GM19372 (cell line): ENCODE data around the gene AMBRA1.
A peak's percentile ranks its signal among the peaks of the same experiment; 100 is the strongest.

Experiments used
- ATAC-seq: cut with Tn5 transposase; IDR thresholded peaks from one replicate; pipeline ENCODE4 v1.9.1; 2021; ENCODE audit warnings: mild to moderate bottlenecking, low read depth, moderate library complexity; ENCODE audit not compliant: unreplicated experiment

Gene AMBRA1

DNA sequence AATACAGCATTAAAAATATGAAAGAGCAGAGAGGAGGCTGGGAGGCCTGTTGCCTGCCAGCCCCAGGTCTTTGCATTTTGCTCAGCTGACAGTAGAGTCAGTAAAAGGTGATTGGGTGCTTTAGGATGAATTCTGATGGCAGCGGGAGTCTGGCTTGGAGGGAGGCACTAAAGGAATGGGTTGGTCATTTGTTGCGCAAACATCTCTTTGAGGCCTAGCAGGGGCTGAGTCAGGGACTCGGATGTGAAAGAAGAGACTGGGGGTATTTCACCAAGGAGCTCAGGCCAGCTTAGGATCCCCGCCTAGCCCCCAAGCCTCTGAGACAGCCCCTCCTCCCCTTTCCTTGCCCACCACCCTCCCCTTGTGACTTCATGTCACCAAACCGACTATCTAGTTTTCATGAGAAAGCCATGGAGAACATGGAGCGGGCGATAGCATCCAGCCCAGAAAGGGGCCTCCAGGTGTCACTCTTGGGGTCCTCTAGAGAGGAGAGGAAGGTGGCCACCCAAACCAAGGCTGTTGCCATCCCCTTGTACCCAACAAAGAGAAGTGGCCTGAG lies 236.8 kb downstream of the AMBRA1 start:
- ATAC-seq = no peak

DNA sequence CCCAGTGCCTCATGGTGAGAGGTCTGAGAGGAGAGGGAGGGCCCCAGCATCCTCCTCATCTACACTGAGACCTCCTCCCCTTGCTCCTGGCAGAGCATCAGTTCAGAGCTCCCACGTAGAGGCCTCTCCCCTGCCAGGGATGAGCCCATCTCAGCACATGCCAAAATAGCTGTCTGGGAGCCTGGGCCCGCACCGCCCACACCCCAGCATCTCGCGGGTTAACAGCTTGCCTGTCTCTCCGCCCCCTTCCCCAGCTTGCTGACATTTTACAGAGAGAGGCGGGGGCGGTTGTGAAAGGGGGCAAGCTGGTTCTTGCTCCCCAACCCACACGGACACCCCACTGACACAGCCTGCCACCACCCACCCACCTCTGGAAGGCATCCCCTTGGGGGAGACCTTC lies 240.1 kb downstream of the AMBRA1 start:
- ATAC-seq = no peak

DNA sequence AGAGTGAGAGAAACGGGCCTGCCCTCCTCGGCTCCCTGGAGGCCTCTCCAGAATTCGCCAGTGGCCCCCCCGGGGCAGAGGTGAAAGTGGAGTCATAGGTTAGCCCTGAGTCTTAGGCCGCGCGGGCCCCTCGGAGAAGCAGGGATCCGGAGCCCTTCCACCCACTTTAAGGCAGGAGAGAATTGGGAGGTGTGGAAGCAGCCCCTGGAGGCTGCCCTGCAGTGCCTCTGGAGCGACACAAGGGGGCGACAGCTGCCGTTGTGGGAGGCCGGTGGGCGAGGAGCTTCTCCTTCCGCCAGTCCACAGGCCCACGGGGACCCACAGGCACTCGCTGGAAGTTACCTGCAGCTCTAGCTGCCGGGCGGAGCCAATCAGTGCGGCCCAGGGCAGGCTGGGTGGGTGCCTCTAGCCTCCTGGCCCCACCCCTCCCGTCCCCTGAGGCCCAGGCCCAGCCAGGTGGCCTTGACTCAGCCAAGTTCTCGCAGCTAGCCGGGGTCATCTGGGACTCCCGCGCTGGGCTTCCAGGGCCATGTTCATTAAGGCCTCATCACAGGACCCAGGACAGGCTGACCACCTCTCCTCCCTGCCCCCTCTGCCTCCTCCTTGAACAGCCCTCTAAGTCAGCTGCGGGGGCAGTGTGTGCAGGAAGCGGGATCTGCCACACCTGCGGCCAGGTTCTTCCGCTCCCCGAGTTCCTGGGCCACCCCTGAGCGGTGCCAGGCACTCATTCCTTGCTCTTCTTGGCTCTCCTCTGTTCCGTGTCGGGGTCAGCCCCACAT lies 241.6 kb downstream of the AMBRA1 start:
- no peak for ATAC-seq

DNA sequence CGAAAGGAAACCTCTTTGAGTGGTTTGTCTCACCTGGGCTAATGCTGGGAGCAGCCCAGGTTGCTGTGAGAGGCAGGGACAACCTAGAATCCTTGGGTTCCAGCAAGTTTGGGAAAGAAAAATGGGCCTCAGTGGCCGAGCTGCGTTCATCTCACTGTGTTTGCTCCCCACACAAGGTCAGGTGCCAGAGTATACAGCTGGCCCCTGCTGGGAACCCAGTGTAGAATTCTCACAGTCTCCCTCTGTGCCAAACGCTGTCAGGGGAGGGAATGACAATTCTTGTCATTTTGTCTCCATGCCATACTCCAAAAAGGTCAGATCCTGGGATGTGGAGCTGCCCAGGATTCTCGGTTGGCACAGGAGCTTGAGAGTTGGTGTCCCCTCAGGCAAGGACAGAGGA lies 242.2 kb downstream of the AMBRA1 start:
- no peak for ATAC-seq

DNA sequence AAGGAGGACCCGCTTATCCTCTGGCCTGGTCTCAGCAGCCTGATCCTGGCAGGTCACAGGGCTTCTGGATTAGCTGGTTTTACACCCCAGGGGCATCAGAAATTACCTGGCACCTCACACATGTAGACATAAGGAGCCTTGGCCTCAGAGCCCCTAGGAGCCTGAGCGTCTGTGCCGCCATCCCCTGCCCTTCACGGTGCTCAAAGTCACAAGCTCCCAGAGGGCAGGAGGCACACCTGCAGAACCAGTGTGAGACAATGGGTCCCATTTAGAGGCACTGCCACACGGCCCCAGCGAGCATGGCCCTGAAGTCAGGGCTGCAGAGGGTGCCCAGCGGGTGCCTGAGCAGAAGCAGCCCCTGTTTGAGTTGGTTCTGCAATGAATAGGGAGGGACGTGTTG lies 242.7 kb downstream of the AMBRA1 start:
- ATAC-seq = no peak

DNA sequence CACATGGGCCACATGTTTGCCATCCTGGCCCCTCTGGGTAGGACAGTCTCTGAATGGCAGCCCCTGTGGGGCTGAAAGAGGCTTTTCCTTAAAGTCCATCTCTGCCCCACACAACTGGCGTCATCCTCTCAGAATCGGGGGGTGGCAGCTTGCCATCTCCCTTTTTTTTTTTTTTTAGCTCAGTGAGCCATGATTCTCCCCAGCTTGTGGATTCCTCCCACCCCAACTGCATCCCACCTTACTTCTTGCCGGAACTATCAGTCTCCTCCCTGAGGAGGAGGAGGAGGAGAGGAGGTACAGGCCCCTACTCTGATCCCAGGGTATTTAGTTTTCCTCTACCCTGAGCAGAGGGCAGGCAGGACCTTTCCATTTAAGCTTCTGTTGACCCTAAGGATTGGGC lies 243.1 kb downstream of the AMBRA1 start:
- no peak for ATAC-seq

DNA sequence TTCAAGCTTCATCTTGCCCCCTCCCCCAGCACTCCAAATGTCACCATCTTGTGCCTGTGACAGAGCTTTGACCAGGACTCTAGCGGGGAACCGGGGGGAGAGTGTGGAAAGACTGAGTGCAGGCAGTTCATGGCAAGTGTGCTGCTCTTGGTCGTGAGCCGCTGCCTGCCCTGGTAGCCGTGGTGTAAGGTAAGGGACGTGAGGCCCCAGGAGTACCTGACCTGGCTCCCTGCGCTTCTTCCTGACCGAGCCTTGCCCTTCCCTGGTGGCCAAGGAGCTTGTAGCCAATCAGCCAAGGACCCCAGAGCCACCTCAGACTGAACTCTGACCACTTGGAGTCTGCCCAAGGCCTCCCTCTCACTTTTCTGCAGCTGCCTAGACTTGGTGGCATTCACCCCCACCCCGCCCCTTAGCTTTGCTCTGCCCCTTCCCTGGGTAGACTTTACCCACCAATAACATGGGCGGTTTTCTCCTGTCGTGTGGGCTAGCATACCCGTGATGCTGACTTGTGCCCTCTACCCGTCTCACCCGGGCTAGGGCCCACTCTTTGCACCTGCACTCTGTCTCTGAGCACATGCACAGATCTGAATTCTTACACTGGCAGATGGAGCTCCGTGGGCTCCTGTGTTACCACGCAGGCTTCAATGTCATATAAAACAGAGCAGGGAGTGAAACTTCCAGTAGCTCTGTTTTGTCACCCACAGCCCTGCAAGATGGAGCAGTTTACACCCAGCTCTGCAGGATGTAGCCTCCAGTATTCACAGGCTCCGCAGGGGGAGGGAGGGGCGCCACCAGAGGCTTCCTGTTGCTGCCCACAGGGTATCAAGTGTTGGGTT lies 245.0 kb downstream of the AMBRA1 start:
- no peak for ATAC-seq

DNA sequence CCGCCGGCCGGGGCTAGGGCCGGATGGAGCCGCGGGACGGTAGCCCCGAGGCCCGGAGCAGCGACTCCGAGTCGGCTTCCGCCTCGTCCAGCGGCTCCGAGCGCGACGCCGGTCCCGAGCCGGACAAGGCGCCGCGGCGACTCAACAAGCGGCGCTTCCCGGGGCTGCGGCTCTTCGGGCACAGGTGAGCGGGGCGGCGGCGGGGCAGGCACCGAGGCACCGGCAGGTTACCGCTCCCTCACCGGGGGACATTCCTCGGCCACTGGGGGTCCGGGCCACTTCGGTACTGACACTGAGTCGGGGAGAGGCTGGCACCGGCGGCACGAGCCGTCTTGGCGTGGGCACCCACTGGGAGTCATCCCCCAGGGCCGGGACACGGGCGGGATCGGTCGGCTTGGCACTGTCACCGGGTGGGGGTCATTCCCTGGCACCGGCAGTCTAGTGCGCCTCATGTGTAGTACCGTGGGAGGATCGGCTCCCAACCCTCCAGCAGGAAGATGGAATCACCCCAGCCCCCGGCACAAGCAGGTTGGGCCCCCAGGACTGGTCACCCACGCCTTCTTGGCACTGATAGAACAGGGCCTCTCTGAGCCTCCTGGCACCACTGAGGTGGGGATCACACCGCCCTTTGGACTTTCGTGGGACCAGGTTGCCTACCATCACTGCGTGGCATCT lies 246.0 kb downstream of the AMBRA1 start:
- ATAC-seq = peak; percentile 7

DNA sequence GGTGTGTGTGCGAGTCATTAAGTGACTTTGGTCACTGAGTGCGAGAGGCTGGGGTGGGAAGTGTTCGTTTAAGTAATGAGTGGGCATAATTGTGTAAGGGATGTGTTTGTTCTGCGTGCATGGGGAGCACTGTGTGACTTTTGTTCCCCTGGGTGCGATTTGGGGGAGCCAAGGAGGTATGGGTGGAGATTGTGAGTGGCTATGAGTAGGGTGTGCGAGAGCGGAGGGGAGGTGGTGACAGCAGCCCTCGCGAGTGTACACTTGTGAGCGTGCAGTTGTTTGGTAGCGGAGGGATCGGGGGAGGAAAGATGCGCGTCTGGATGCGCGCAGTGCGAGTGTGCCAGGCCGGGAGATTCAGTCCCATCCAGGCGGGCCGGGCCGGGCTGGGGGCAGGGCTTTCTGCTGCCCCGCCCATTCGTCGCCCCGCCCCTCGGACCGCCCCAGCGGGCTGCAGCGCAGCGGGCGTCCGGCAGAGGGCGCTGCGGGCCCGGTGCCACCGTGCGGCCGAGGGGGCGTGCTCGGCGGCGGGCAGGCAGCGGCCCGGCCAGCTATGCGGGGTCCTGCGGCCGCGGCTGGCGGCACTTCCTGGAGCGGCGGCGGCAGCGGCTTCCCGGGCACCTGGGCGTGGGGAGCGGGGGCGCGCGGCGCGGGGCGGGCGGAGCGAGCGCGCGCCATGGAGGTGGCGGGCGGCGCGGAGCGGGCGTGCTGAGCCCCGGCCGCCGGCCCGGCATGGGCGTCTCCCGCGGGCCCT lies 246.8 kb downstream of the AMBRA1 start, which contains the start of gene DGKZ:
Gene DGKZ, plus strand, starts transcription at position 578 of the 751 bp plus-strand sequence. CDS start 197 bp downstream, outside the sequence.
- ATAC-seq = peak; percentile 73
